K562 (cell line): Measurements from ENCODE around the gene SH3BGR. TPM values are rescaled to one million over a fixed set of nuclear protein-coding genes. Genes with fewer than 3 reads are reported as not detected.

Source experiments
- COPS2 ChIP-seq: fragments of 450-650 bp; conservative IDR thresholded peaks from 2 replicates; pipeline ENCODE4 v1.6.1; 2016; ENCODE audit warnings: mild to moderate bottlenecking, moderate library complexity
- KLF1 ChIP-seq: fragments of 450-650 bp; IDR thresholded peaks from 2 replicates; pipeline ENCODE4 v1.6.1; 2016; ENCODE audit warnings: missing genetic modification characterization, missing compliant biosample characterization
- LCOR ChIP-seq: sonication (generic); formaldehyde crosslinking; IDR thresholded peaks from 2 replicates; pipeline ENCODE4 v1.8.0; 2022; ENCODE audit warnings: mild to moderate bottlenecking, missing genetic modification reagents
- MCM3 ChIP-seq: fragments of 450-650 bp; IDR thresholded peaks from 2 replicates; pipeline ENCODE4 v1.6.1; 2016
- MEIS2 ChIP-seq: fragments of 450-650 bp; IDR thresholded peaks from 2 replicates; pipeline ENCODE4 v1.6.1; 2014; ENCODE audit warnings: mild to moderate bottlenecking; ENCODE audit not compliant: partially characterized antibody
- NELFE ChIP-seq: IDR thresholded peaks from 2 replicates; pipeline ENCODE4 v1.6.1; 2011; ENCODE audit warnings: mild to moderate bottlenecking; ENCODE audit not compliant: insufficient read depth, insufficient read length
- POLR2AphosphoS5 ChIP-seq: IDR thresholded peaks from 2 replicates; pipeline ENCODE4 v1.6.1; 2011; ENCODE audit warnings: mild to moderate bottlenecking, low read depth, low read length, moderate library complexity; ENCODE audit not compliant: control insufficient read depth, insufficient read depth
- SREBF1 ChIP-seq: fragments of 150-350 bp; IDR thresholded peaks from 2 replicates; pipeline ENCODE4 v1.6.1; 2014; ENCODE audit warnings: antibody characterized with exemption, low read depth, low read length, borderline replicate concordance
- SREBF2 ChIP-seq: sonication (generic); formaldehyde crosslinking; IDR thresholded peaks from 2 replicates; pipeline ENCODE4 v1.4.0; 2020; ENCODE audit warnings: mild to moderate bottlenecking, missing genetic modification reagents
- TOE1 ChIP-seq, 2 experiments: fragments of 450-650 bp in 1 of 2; sonication (generic) in 1 of 2; formaldehyde crosslinking in 1 of 2; IDR thresholded peaks; 2 replicates each; pipeline versions ENCODE4 v1.7.1 to v1.8.0; 2016 to 2022; ENCODE audit warnings: borderline replicate concordance in 2 of 2, mild to moderate bottlenecking in 2 of 2, antibody characterized with exemption in 1 of 2, inconsistent platforms in 1 of 2, low read depth in 1 of 2, missing genetic modification reagents in 1 of 2, moderate library complexity in 1 of 2
- ZBTB17 ChIP-seq: fragments of 450-650 bp; formaldehyde crosslinking; IDR thresholded peaks from 2 replicates; pipeline ENCODE4 v1.4.0; 2020; ENCODE audit warnings: mild to moderate bottlenecking
- ZFP36 ChIP-seq: fragments of 150-350 bp; IDR thresholded peaks from 2 replicates; pipeline ENCODE4 v1.6.1; 2018; ENCODE audit warnings: low read length, low read depth; ENCODE audit not compliant: partially characterized antibody
- ZNF79 ChIP-seq: fragments of 250-450 bp; sonication (Bioruptor Pico); IDR thresholded peaks from 2 replicates; pipeline ENCODE4 v1.4.0; 2020; ENCODE audit warnings: low read depth, mild to moderate bottlenecking, moderate library complexity
- polyA plus RNA-seq, 8 experiments: library from polyadenylated mRNA; depleted of rRNA in 4 of 8; stranded (reverse) in 5 of 8; unstranded in 3 of 8; fragments of >200 nt; fragmentation: Nextera tagmentation in 2 of 8; fragmentation: Illumina TruSeq in 1 of 8; extraction: Ambion mirVana in 2 of 8; extraction: Trizol in 1 of 8; gene quantifications; 2 replicates each; pipeline versions ENCODE4 v1.2.1 to v1.2.3, GENCODE V29; 2011 to 2014; ENCODE audit warnings: inconsistent platforms in 1 of 8, missing spikeins in 1 of 8
- total RNA-seq, 7 experiments: library from RNA; depleted of rRNA in 6 of 7; stranded (reverse); fragments of >200 nt in 6 of 7; fragmentation: Illumina TruSeq in 2 of 7; extraction: Trizol in 2 of 7; gene quantifications; 2 replicates each; pipeline versions ENCODE4 v1.2.1 to v1.2.3, GENCODE V29; 2011 to 2021; ENCODE audit warnings: low replicate concordance in 1 of 7
- TF ChIP-seq, protein P1 (sequence below): fragments of 250-450 bp; sonication (Bioruptor Pico); IDR thresholded peaks from 2 replicates; pipeline ENCODE4 v1.9.0; 2021; ENCODE audit warnings: mild to moderate bottlenecking, inconsistent platforms
- TF ChIP-seq, protein P2 (sequence below): IDR thresholded peaks from 2 replicates; pipeline ENCODE4 v1.6.1; 2011; ENCODE audit warnings: borderline replicate concordance, low read depth, mild to moderate bottlenecking, moderate library complexity, low read length; ENCODE audit not compliant: insufficient read depth, poor library complexity, severe bottlenecking
- TF ChIP-seq, protein P3 (sequence below), 2 experiments: IDR thresholded peaks; 2 replicates each; pipeline ENCODE4 v1.6.1; 2011; ENCODE audit warnings: borderline replicate concordance in 1 of 2, control low read depth in 1 of 2, low read depth in 1 of 2, low read length in 1 of 2, mild to moderate bottlenecking in 1 of 2, mixed read lengths in 1 of 2, moderate library complexity in 1 of 2; ENCODE audit not compliant: insufficient read depth in 1 of 2, insufficient read length in 1 of 2, poor library complexity in 1 of 2, severe bottlenecking in 1 of 2; ENCODE audit errors: extremely low read depth in 1 of 2
- TF ChIP-seq, protein P4 (sequence below): sonication (generic); formaldehyde crosslinking; IDR thresholded peaks from 2 replicates; pipeline ENCODE4 v1.8.1; 2023; ENCODE audit warnings: mild to moderate bottlenecking, missing genetic modification reagents
- TF ChIP-seq, protein P5 (sequence below): fragments of 450-650 bp; IDR thresholded peaks from 2 replicates; pipeline ENCODE4 v1.6.1; 2017; ENCODE audit warnings: mild to moderate bottlenecking, moderate library complexity

SH3BGR gene
- total and polyA plus RNA-seq, 9 of the 15 experiments (the other 6 are each of a cell fraction or from before 2014, with no cell fraction given) = 6.6 to 42.9 (median 25.6) TPM

DNA sequence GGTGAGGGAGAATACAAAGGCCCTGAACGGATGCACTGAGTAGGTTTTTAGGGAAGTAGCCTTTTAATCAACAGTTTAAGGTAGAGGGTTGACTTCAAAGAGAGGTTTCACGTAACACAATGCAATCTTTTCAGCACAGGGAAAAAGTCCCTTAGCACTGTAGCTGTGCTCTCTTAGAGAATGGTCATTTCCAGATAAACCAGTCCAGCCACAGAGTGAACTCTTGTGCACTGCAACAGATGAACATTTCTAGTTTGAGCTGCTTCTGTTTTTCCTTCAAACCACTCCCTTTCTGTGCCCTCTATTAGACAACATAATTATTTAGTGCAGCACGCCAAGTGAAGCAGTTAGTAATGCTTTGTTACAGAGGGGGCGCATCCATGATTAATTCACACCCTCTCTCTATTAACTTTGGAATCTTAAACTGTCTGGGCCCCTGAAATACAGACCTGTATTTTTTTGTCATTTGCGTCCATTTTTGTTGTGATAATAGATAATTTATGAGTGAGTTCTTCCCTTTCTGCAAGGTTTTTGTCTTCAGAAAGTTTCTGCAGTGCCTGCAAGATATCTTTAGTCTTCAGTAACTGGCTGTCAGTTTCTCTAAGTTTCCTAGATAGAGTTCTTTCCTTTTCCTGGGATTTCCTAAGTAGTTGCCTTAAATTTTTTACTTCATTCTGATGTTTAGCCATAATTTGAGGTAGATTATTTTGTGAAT, 29.1 kb upstream of the SH3BGR start (continued):
- TF ChIP-seq, protein P1, sequence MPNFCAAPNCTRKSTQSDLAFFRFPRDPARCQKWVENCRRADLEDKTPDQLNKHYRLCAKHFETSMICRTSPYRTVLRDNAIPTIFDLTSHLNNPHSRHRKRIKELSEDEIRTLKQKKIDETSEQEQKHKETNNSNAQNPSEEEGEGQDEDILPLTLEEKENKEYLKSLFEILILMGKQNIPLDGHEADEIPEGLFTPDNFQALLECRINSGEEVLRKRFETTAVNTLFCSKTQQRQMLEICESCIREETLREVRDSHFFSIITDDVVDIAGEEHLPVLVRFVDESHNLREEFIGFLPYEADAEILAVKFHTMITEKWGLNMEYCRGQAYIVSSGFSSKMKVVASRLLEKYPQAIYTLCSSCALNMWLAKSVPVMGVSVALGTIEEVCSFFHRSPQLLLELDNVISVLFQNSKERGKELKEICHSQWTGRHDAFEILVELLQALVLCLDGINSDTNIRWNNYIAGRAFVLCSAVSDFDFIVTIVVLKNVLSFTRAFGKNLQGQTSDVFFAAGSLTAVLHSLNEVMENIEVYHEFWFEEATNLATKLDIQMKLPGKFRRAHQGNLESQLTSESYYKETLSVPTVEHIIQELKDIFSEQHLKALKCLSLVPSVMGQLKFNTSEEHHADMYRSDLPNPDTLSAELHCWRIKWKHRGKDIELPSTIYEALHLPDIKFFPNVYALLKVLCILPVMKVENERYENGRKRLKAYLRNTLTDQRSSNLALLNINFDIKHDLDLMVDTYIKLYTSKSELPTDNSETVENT (CRISPR knock-in tag) = no peak
- no peak for TF ChIP-seq KLF1
- TF ChIP-seq, protein P2, sequence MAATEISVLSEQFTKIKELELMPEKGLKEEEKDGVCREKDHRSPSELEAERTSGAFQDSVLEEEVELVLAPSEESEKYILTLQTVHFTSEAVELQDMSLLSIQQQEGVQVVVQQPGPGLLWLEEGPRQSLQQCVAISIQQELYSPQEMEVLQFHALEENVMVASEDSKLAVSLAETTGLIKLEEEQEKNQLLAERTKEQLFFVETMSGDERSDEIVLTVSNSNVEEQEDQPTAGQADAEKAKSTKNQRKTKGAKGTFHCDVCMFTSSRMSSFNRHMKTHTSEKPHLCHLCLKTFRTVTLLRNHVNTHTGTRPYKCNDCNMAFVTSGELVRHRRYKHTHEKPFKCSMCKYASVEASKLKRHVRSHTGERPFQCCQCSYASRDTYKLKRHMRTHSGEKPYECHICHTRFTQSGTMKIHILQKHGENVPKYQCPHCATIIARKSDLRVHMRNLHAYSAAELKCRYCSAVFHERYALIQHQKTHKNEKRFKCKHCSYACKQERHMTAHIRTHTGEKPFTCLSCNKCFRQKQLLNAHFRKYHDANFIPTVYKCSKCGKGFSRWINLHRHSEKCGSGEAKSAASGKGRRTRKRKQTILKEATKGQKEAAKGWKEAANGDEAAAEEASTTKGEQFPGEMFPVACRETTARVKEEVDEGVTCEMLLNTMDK = no peak
- no peak for TF ChIP-seq ZBTB17 (CRISPR knock-in tag)
- no peak for TF ChIP-seq MCM3
- TF ChIP-seq, protein P3, sequence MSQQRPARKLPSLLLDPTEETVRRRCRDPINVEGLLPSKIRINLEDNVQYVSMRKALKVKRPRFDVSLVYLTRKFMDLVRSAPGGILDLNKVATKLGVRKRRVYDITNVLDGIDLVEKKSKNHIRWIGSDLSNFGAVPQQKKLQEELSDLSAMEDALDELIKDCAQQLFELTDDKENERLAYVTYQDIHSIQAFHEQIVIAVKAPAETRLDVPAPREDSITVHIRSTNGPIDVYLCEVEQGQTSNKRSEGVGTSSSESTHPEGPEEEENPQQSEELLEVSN (IDR thresholded peaks at IDR 0.05; ENCODE audit: borderline replicate concordance in 1 of 2, extremely low read depth in 1 of 2, insufficient read depth in 1 of 2, insufficient read length in 1 of 2, low read depth in 1 of 2, low read length in 1 of 2, poor library complexity in 1 of 2, severe bottlenecking in 1 of 2) = no peak
- no peak for TF ChIP-seq LCOR (CRISPR knock-in tag)
- TF ChIP-seq POLR2AphosphoS5 = no peak
- no peak for TF ChIP-seq ZNF79 (CRISPR knock-in tag)
- TF ChIP-seq SREBF1 = no peak
- peak; percentile 59 for TF ChIP-seq MEIS2
- TF ChIP-seq, protein P4, sequence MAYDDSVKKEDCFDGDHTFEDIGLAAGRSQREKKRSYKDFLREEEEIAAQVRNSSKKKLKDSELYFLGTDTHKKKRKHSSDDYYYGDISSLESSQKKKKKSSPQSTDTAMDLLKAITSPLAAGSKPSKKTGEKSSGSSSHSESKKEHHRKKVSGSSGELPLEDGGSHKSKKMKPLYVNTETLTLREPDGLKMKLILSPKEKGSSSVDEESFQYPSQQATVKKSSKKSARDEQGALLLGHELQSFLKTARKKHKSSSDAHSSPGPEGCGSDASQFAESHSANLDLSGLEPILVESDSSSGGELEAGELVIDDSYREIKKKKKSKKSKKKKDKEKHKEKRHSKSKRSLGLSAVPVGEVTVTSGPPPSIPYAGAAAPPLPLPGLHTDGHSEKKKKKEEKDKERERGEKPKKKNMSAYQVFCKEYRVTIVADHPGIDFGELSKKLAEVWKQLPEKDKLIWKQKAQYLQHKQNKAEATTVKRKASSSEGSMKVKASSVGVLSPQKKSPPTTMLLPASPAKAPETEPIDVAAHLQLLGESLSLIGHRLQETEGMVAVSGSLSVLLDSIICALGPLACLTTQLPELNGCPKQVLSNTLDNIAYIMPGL (CRISPR knock-in tag) = no peak
- no peak for TF ChIP-seq SREBF2 (CRISPR knock-in tag)
- peak; percentile 16 for TF ChIP-seq ZFP36
- TF ChIP-seq TOE1 (IDR thresholded peaks at IDR 0.05; ENCODE audit: borderline replicate concordance) = no peak
- TF ChIP-seq TOE1 (CRISPR knock-in tag; IDR thresholded peaks at IDR 0.05; ENCODE audit: borderline replicate concordance, low read depth) = no peak
- TF ChIP-seq, protein P5, sequence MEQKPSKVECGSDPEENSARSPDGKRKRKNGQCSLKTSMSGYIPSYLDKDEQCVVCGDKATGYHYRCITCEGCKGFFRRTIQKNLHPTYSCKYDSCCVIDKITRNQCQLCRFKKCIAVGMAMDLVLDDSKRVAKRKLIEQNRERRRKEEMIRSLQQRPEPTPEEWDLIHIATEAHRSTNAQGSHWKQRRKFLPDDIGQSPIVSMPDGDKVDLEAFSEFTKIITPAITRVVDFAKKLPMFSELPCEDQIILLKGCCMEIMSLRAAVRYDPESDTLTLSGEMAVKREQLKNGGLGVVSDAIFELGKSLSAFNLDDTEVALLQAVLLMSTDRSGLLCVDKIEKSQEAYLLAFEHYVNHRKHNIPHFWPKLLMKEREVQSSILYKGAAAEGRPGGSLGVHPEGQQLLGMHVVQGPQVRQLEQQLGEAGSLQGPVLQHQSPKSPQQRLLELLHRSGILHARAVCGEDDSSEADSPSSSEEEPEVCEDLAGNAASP = no peak
- TF ChIP-seq NELFE = no peak
- no peak for TF ChIP-seq COPS2
